ENCODE measurements around the gene WWOX. TPM values are rescaled to one million over a fixed set of nuclear protein-coding genes. Genes with fewer than 3 reads are reported as not detected.

The WWOX gene
- total RNA-seq, 3 donors from 2014 or later (not counting 1 experiment from before 2014, with no cell fraction given), result 21.0 to 29.8 (median 27.0) TPM

DNA sequence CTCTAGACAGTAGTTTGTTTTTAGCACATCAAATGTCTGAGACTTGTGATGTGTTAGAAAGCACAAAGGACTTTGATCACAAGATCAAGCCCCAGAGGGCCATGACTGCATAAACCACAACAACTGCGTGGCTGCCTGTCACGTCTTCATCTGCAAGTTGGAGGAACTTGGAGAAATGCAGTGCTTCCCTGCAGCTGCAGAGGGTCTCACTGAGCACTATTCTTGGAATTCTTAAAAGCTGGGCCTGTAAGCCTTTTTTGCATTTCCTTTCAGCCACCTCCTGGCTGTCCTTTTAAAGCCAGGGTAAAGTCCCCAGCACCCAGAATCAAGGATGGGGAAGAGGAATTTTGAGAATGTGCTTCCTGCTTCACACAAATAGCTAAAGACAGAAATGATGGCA is 1069.8 kb downstream of the WWOX start:
- Histone ChIP-seq H3K4me3 (ENCODE audit: low read length) (no peak overlapping the region), H3K9me3 (ENCODE audit: control insufficient read depth, insufficient read depth, low read length) (no peaks in the 10 kb centered on the region), H3K36me3 (ENCODE audit: control insufficient read depth, insufficient read depth, low read length) (no peaks in the 10 kb centered on the region), H3K4me1 (ENCODE audit: control insufficient read depth, insufficient read depth, low read length) (peaks cover 13% of the 10 kb centered on the region), H3K27ac (ENCODE audit: low read length) (no peak overlapping the region), H3K27me3 (ENCODE audit: control insufficient read depth, insufficient read depth, low read length) (no peaks in the 10 kb centered on the region)
- Mint-ChIP-seq H3K9me3 (no peaks in the 10 kb centered on the region), H3K27ac (no peak overlapping the region), H3K4me1 (peaks cover 10 to 11% of the 10 kb centered on the region in 2 donors), H3K27me3 (ENCODE audit: low read depth in 2 of 2) (no peaks in the 10 kb centered on the region), H3K4me3 (no peak overlapping the region), H3K36me3 (peaks cover 7% of the 10 kb centered on the region)
- intact Hi-C loops (cut with micrococcal nuclease), result no loop called here
- TF ChIP-seq, protein P1, sequence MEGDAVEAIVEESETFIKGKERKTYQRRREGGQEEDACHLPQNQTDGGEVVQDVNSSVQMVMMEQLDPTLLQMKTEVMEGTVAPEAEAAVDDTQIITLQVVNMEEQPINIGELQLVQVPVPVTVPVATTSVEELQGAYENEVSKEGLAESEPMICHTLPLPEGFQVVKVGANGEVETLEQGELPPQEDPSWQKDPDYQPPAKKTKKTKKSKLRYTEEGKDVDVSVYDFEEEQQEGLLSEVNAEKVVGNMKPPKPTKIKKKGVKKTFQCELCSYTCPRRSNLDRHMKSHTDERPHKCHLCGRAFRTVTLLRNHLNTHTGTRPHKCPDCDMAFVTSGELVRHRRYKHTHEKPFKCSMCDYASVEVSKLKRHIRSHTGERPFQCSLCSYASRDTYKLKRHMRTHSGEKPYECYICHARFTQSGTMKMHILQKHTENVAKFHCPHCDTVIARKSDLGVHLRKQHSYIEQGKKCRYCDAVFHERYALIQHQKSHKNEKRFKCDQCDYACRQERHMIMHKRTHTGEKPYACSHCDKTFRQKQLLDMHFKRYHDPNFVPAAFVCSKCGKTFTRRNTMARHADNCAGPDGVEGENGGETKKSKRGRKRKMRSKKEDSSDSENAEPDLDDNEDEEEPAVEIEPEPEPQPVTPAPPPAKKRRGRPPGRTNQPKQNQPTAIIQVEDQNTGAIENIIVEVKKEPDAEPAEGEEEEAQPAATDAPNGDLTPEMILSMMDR (IDR thresholded peaks at IDR 0.05), result no peak
- DNase-seq, result peak in 1 of 2 donors; percentile 27
- 11% methylated on average over 2 of the region's 2 CpGs for WGBS (ENCODE audit: insufficient coverage)
- ATAC-seq, result no peak

DNA sequence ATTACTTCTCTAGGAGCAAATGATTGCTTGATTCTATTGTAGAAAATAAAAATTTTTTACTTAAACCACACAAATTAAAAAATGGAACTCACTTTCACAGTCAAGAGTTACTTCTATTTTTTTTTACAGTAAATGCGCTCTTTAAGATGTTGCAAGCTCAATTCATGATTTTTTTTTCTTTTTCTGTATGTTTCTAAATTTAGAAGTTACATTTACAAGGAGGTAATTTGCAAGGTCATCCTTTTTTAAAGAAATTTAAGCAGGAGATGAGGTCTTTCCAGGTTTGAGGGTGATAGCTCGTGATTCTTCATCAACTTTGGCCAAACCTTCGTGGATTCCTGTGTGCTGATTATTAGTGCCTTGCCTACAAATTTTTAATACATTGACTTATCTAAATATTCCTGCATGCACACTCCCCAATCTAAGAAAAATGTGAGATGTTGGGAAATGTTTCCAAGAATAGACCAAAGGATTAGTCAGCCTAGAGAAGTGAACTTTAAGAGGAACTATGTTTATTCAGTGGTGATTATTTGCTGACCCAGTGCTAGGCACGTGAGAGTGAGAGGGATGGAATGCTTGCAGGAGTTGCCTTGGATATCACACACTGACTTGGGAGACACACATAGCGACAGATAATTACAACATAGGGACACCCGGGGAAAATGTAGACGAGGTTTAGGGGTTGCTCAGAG is 1071.2 kb downstream of the WWOX start:
- no peaks in the 10 kb centered on the region for H3K36me3 ChIP-seq (ENCODE audit: control insufficient read depth, insufficient read depth, low read length)
- Mint-ChIP-seq H3K9me3 (no peaks in the 10 kb centered on the region), H3K36me3 (peaks cover 7% of the 10 kb centered on the region), H3K4me1 (peaks cover 7 to 9% of the 10 kb centered on the region in 2 donors), H3K27ac (no peak overlapping the region), H3K27me3 (ENCODE audit: low read depth in 2 of 2) (no peaks in the 10 kb centered on the region), H3K4me3 (no peak overlapping the region)
- ATAC-seq, result no peak
- DNase-seq, result no peak
- no peaks in the 10 kb centered on the region for H3K9me3 ChIP-seq (ENCODE audit: control insufficient read depth, insufficient read depth, low read length)
- 97% methylated on average over 4 of the region's 7 CpGs for WGBS (ENCODE audit: insufficient coverage)
- H3K4me3 ChIP-seq (ENCODE audit: low read length), result no peak overlapping the region
- TF ChIP-seq, protein P1 (IDR thresholded peaks at IDR 0.05), result no peak
- H3K4me1 ChIP-seq (ENCODE audit: control insufficient read depth, insufficient read depth, low read length), result peaks cover 14% of the 10 kb centered on the region
- H3K27ac ChIP-seq (ENCODE audit: low read length), result no peak overlapping the region
- intact Hi-C loops (cut with micrococcal nuclease), result no loop called here
- H3K27me3 ChIP-seq (ENCODE audit: control insufficient read depth, insufficient read depth, low read length), result no peaks in the 10 kb centered on the region

DNA sequence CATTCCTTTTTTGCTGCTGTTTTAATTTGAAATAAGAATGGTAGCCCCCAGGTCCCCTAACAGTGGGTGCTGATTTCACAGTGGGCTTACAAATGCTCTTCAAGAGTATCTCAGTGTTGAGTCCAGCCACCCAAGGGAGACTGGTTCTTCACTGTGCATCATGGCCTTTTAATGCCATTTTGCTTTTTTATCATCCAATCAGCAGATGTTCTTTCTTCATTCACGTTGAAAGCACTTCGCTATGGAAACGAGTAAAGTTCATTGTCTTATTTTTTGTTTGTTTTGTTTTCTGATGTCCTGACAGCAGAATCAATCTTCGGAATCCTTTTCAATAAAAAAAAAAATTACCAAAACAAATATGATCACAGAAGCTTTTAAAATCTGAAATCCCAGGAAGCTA is 1072.0 kb downstream of the WWOX start:
- intact Hi-C loops (cut with micrococcal nuclease), result no loop called here
- peaks cover 7% of the 10 kb centered on the region for H3K36me3 Mint-ChIP-seq
- no peaks in the 10 kb centered on the region for H3K9me3 Mint-ChIP-seq
- DNase-seq, result no peak
- no peak overlapping the region for H3K4me3 ChIP-seq (ENCODE audit: low read length)
- peaks cover 18% of the 10 kb centered on the region for H3K4me1 ChIP-seq (ENCODE audit: control insufficient read depth, insufficient read depth, low read length)
- no peak for ATAC-seq
- peaks cover 15 to 17% of the 10 kb centered on the region in 2 donors for H3K4me1 Mint-ChIP-seq
- H3K9me3 ChIP-seq (ENCODE audit: control insufficient read depth, insufficient read depth, low read length), result no peaks in the 10 kb centered on the region
- WGBS (ENCODE audit: insufficient coverage), result 85% methylated on average over 2 of the region's 4 CpGs
- no peak overlapping the region for H3K27ac Mint-ChIP-seq
- H3K27me3 Mint-ChIP-seq (ENCODE audit: low read depth in 2 of 2), result no peaks in the 10 kb centered on the region
- no peak overlapping the region for H3K4me3 Mint-ChIP-seq
- no peaks in the 10 kb centered on the region for H3K27me3 ChIP-seq (ENCODE audit: control insufficient read depth, insufficient read depth, low read length)
- no peaks in the 10 kb centered on the region for H3K36me3 ChIP-seq (ENCODE audit: control insufficient read depth, insufficient read depth, low read length)
- H3K27ac ChIP-seq (ENCODE audit: low read length), result no peak overlapping the region
- TF ChIP-seq, protein P1 (IDR thresholded peaks at IDR 0.05), result no peak

All from natural killer cell (primary cell).